Osteocyte (in vitro differentiated cells): ENCODE results near the gene DRC3. TPM values are rescaled to one million over a fixed set of nuclear protein-coding genes. Genes with fewer than 3 reads are reported as not detected.

Source experiments
- DNase-seq: peaks from one replicate; pipeline ENCODE4 v3.0.0; 2021; ENCODE audit warnings: mixed read lengths; ENCODE audit not compliant: unreplicated experiment; ENCODE audit errors: extremely low spot score
- H3K27ac Mint-ChIP-seq: one replicate; pipeline ENCODE4 v1.8.0; 2021; ENCODE audit warnings: mild to moderate bottlenecking, mixed read lengths; ENCODE audit not compliant: unreplicated experiment
- H3K27me3 Mint-ChIP-seq: one replicate; pipeline ENCODE4 v1.8.0; 2021; ENCODE audit warnings: mixed read lengths; ENCODE audit not compliant: unreplicated experiment
- H3K36me3 Mint-ChIP-seq: one replicate; pipeline ENCODE4 v1.8.0; 2021; ENCODE audit warnings: mixed read lengths; ENCODE audit not compliant: unreplicated experiment
- H3K4me1 Mint-ChIP-seq: one replicate; pipeline ENCODE4 v1.8.0; 2021; ENCODE audit warnings: mixed read lengths; ENCODE audit not compliant: unreplicated experiment
- H3K4me3 Mint-ChIP-seq: one replicate; pipeline ENCODE4 v1.8.0; 2021; ENCODE audit warnings: mild to moderate bottlenecking, moderate library complexity, mixed read lengths; ENCODE audit not compliant: unreplicated experiment
- H3K9me3 Mint-ChIP-seq: one replicate; pipeline ENCODE4 v1.8.0; 2021; ENCODE audit warnings: mixed read lengths; ENCODE audit not compliant: unreplicated experiment
- total RNA-seq: library from RNA; stranded (reverse); gene quantifications from 2 replicates; pipeline ENCODE4 v1.2.1, GENCODE V29; 2021
- TF ChIP-seq, protein P1 (sequence below): fragments of 200-600 bp; sonication (generic); IDR thresholded peaks from 2 replicates; pipeline ENCODE4 v1.5.0; 2021; ENCODE audit warnings: antibody characterized with exemption, mild to moderate bottlenecking, moderate library complexity

The DRC3 gene
- total RNA-seq, 1 donor from 2014 or later = 2.1 TPM

DNA sequence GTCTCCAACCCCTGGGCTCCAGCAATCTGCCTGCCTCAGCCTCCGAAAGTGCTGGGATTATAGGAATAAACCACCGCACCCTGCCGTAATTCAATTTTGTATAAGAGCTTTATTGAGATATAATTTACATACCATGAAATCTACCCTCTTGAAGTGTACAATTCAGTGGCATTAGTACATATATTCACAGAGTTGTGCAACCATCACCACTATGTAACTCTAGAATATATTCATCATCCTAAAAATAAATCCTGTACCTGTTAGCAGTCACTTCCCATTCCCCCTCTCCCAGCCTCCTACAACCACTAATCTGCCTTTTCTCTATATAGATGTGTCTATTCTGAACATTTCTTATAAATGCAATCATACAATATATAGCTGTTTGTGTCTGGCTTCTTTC is 26.6 kb upstream of the DRC3 start:
- Mint-ChIP-seq H3K27me3 (no peaks in the 10 kb centered on the region), H3K4me3 (no peak overlapping the region), H3K27ac (no peak overlapping the region), H3K4me1 (peaks cover 59% of the 10 kb centered on the region), H3K9me3 (no peaks in the 10 kb centered on the region), H3K36me3 (no peaks in the 10 kb centered on the region)
- DNase-seq = no peak
- TF ChIP-seq, protein P1, sequence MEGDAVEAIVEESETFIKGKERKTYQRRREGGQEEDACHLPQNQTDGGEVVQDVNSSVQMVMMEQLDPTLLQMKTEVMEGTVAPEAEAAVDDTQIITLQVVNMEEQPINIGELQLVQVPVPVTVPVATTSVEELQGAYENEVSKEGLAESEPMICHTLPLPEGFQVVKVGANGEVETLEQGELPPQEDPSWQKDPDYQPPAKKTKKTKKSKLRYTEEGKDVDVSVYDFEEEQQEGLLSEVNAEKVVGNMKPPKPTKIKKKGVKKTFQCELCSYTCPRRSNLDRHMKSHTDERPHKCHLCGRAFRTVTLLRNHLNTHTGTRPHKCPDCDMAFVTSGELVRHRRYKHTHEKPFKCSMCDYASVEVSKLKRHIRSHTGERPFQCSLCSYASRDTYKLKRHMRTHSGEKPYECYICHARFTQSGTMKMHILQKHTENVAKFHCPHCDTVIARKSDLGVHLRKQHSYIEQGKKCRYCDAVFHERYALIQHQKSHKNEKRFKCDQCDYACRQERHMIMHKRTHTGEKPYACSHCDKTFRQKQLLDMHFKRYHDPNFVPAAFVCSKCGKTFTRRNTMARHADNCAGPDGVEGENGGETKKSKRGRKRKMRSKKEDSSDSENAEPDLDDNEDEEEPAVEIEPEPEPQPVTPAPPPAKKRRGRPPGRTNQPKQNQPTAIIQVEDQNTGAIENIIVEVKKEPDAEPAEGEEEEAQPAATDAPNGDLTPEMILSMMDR = no peak

DNA sequence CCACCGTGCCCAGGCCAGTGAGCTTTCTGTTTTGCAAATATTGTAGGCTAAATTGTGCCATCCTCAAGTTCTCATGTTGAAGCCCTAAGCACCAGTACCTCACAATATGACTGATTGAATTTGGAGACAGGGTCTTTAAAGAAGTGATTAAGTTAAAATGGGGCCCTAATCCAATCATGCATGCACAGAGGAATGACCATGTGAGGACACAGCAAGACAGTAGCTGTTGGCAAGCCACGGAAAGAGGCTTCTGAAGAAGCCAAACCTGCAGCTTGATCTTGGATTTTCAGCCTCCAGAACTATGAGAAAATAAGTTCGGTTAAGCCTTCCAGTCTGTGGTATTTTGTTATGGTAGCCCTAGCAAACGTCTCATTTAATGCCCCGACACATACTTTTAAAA is 25.4 kb upstream of the DRC3 start:
- Mint-ChIP-seq H3K27ac (no peak overlapping the region), H3K36me3 (no peaks in the 10 kb centered on the region), H3K4me1 (peaks cover 59% of the 10 kb centered on the region), H3K4me3 (no peak overlapping the region), H3K9me3 (no peaks in the 10 kb centered on the region), H3K27me3 (no peaks in the 10 kb centered on the region)
- DNase-seq = no peak
- TF ChIP-seq, protein P1 = no peak

DNA sequence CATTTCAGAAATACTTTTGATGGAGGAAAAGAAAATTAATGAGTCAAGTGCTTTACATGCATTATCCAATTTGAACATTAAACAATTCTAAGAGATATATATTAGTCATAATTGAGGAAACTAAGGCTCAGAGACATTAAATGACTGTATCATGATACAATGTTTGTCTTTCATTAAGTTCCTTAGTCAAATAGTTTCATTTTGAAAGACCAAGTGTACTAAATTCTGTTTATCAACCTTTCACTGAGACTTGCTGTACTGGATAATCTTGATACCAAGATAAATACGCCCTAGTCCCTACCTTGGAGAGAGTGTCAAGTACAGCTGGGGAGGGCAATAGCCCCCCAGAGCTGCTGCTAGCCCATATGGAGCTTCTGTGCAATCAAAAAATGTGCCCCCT is 24.7 kb upstream of the DRC3 start:
- Mint-ChIP-seq H3K4me1 (peaks cover 55% of the 10 kb centered on the region), H3K9me3 (no peaks in the 10 kb centered on the region), H3K4me3 (no peak overlapping the region), H3K27ac (no peak overlapping the region), H3K36me3 (no peaks in the 10 kb centered on the region), H3K27me3 (no peaks in the 10 kb centered on the region)
- TF ChIP-seq, protein P1 = no peak
- DNase-seq = no peak

DNA sequence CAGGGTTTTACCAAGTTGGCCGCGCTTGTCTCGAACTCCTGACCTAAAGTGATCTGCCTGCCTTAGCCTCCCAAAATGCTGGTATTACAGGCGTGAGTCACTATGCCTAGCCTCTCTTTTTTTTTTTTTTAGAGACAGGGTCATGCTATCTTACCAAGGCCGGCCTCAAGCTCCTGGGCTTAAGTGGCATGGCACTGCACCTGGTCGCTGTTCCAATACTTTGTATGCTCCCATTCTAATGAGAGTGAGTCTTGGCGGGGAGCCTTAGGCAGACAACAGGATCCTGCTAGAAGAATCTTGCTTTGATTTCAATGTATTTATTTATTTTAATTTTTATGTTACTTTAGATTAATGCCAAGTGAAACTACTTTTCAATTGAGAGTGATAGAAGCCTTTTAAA is 22.3 kb upstream of the DRC3 start:
- H3K4me3 Mint-ChIP-seq = no peak overlapping the region
- H3K36me3 Mint-ChIP-seq = peaks cover 8% of the 10 kb centered on the region
- no peak overlapping the region for H3K27ac Mint-ChIP-seq
- no peaks in the 10 kb centered on the region for H3K9me3 Mint-ChIP-seq
- TF ChIP-seq, protein P1 = no peak
- H3K27me3 Mint-ChIP-seq = no peaks in the 10 kb centered on the region
- H3K4me1 Mint-ChIP-seq = peaks cover 41% of the 10 kb centered on the region
- DNase-seq = no peak

DNA sequence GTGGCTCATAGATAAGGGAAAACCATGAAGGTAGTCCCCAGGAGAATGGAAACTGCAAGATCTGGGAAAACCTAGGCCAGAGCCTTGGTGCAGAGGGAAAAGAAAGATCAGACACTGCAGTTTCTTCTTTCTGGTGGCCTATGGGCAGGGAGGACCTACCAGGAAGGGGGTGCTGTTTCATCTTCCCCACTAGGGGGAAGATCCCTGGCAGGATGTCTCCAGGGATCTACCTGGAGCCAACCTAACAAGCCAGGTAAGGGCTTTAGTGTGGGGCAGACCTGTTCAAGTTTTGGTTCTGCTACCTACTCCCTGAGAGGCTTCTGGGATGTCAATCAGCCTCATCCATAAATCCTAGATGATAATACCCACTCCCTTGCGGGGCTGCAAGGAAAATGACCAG is 21.9 kb upstream of the DRC3 start:
- Mint-ChIP-seq H3K27me3 (no peaks in the 10 kb centered on the region), H3K4me3 (no peak overlapping the region), H3K4me1 (peaks cover 39% of the 10 kb centered on the region), H3K9me3 (no peaks in the 10 kb centered on the region), H3K36me3 (peaks cover 12% of the 10 kb centered on the region), H3K27ac (peak overlapping the region; percentile 86)
- TF ChIP-seq, protein P1 = no peak
- no peak for DNase-seq
